Suprapubic skin (tissue), 4 donors: Measurements from ENCODE around the gene MUL1. TPM values are rescaled to one million over a fixed set of nuclear protein-coding genes. Genes with fewer than 3 reads are reported as not detected.

Source experiments
- DNase-seq, 2 donors: peaks; one replicate each; pipeline ENCODE4 v3.0.0-alpha.2; 2019; ENCODE audit warnings: low spot score in 2 of 2
- H3K27ac ChIP-seq: fragments of 200-600 bp; sonication (generic); one replicate; pipeline ENCODE4 v1.5.1; 2019
- H3K27me3 ChIP-seq: fragments of 200-600 bp; sonication (generic); one replicate; pipeline ENCODE4 v1.5.1; 2019
- H3K36me3 ChIP-seq: fragments of 200-600 bp; sonication (generic); one replicate; pipeline ENCODE4 v1.5.1; 2019
- H3K4me1 ChIP-seq: fragments of 200-600 bp; sonication (generic); one replicate; pipeline ENCODE4 v1.5.1; 2019
- H3K4me3 ChIP-seq: fragments of 200-600 bp; sonication (generic); one replicate; pipeline ENCODE4 v1.5.1; 2019; ENCODE audit warnings: mild to moderate bottlenecking
- H3K9me3 ChIP-seq: fragments of 200-600 bp; sonication (generic); one replicate; pipeline ENCODE4 v1.5.1; 2019
- CTCF ChIP-seq, 2 donors: fragments of 200-600 bp in 1 of 2; fragments of 450-650 bp in 1 of 2; sonication (generic) in 1 of 2; IDR thresholded peaks; one replicate each; pipeline ENCODE4 v1.5.1; 2016 to 2019; ENCODE audit warnings: antibody characterized with exemption in 2 of 2, mild to moderate bottlenecking in 1 of 2, moderate library complexity in 1 of 2
- EP300 ChIP-seq: sonication (generic); formaldehyde crosslinking; IDR thresholded peaks from one replicate; pipeline ENCODE4 v1.6.1; 2017; ENCODE audit warnings: antibody characterized with exemption
- POLR2A ChIP-seq, 2 donors: fragments of 450-650 bp; IDR thresholded peaks; one replicate each; pipeline ENCODE4 v1.6.1; 2017; ENCODE audit warnings: antibody characterized with exemption in 2 of 2, mild to moderate bottlenecking in 2 of 2, moderate library complexity in 2 of 2
- POLR2AphosphoS5 ChIP-seq, 3 donors: sonication (generic); formaldehyde crosslinking; IDR thresholded peaks; one replicate each; pipeline ENCODE4 v1.6.1; 2017; ENCODE audit warnings: antibody characterized with exemption in 3 of 3
- WGBS: methylation state at CpG from one replicate; pipeline ENCODE4 v1.1.5; 2018; 5-methylcytosine and 5-hydroxymethylcytosine counted together
- total RNA-seq, 4 donors: library from RNA; depleted of rRNA; stranded (reverse); fragments of >200 nt; gene quantifications; one replicate each; pipeline ENCODE4 v1.1.0, GENCODE V29; 2016

Gene MUL1
- total RNA-seq, 4 donors from 2014 or later: 27.2 to 36.5 (median 28.4) TPM

GRCh38 chr1:20480951-20481617 is 26.9 kb downstream of the MUL1 start:
- Histone ChIP-seq H3K4me3 (no peak overlapping the region), H3K27ac (no peak overlapping the region), H3K36me3 (no peaks in the 10 kb centered on the region), H3K9me3 (no peaks in the 10 kb centered on the region), H3K27me3 (peaks cover 52% of the 10 kb centered on the region), H3K4me1 (peaks cover 42% of the 10 kb centered on the region)
- no peak for DNase-seq
- WGBS: 36% methylated on average over 5 of the region's 7 CpGs
- TF ChIP-seq POLR2A (IDR thresholded peaks at IDR 0.05): no peak
- TF ChIP-seq POLR2AphosphoS5 (IDR thresholded peaks at IDR 0.05): no peak
- no peak for TF ChIP-seq EP300
- TF ChIP-seq CTCF (IDR thresholded peaks at IDR 0.05): no peak

DNA sequence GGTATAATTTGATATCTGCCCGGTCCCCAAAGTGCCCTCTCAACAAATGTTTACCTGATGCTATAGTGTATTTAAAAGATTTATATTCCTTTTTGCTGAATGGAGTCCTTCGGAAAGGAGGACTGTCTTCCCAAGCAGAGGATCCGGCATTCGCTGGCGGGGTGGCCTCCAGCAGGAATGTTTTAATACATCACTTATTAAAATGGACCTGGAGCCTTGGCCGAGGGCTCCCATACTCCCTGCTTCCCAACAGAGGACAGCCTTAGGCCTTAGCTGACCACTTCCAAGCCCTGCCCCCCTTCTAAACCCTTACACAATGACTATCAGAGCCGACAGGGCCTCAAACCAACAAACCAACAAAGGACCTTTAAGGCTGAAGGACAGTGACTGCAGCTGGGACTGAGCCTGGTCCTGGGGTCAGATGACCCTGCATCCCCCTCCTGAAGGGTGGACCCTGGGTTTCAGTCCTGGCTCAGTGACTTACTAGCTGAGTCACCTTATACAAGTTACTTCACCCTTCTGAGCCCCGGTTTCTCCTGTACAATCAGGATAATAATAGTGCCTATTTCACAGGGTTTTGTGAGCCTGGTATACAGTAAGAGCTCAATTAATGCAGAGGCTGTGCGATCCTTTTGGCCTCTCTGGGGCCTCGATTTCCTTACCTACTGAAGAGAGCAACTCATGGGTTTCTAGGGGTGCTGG is 27.6 kb downstream of the MUL1 start:
- DNase-seq: no peak
- peaks cover 53% of the 10 kb centered on the region for H3K27me3 ChIP-seq
- H3K36me3 ChIP-seq: no peaks in the 10 kb centered on the region
- peaks cover 37% of the 10 kb centered on the region for H3K4me1 ChIP-seq
- 87% methylated on average over 10 of the region's 10 CpGs for WGBS
- no peaks in the 10 kb centered on the region for H3K9me3 ChIP-seq
- no peak overlapping the region for H3K4me3 ChIP-seq
- TF ChIP-seq EP300: no peak
- no peak for TF ChIP-seq POLR2A (IDR thresholded peaks at IDR 0.05)
- no peak for TF ChIP-seq CTCF (IDR thresholded peaks at IDR 0.05)
- no peak for TF ChIP-seq POLR2AphosphoS5 (IDR thresholded peaks at IDR 0.05)
- no peak overlapping the region for H3K27ac ChIP-seq

DNA sequence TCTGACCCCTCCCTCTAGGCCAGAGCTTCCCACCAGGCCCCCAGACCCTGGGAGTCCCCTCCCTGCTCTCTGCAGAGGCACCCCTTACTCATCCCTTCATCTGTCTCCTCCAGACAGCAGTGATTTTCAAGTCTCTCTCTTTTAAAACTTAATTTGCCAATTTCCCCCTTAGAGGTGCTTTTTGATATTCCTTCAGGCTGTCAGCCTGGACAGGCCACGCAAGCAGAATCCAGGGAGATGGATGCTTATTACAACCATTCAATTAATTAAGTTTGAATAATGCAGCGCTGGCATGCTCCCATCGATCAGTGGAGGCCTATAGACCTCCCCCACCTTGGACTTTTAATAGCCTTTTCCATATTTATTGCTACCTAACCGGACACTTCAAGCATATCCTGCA is 28.1 kb downstream of the MUL1 start:
- H3K4me3 ChIP-seq: no peak overlapping the region
- peaks cover 32% of the 10 kb centered on the region for H3K4me1 ChIP-seq
- H3K9me3 ChIP-seq: no peaks in the 10 kb centered on the region
- no peak overlapping the region for H3K27ac ChIP-seq
- TF ChIP-seq POLR2AphosphoS5 (IDR thresholded peaks at IDR 0.05): no peak
- TF ChIP-seq EP300: no peak
- no peak for TF ChIP-seq CTCF (IDR thresholded peaks at IDR 0.05)
- no peak for TF ChIP-seq POLR2A (IDR thresholded peaks at IDR 0.05)
- no peak for DNase-seq
- 92% methylated on average over 4 of the region's 4 CpGs for WGBS
- no peaks in the 10 kb centered on the region for H3K36me3 ChIP-seq
- H3K27me3 ChIP-seq: peaks cover 55% of the 10 kb centered on the region

- H3K27me3 ChIP-seq: peaks cover 56% of the 10 kb centered on the region
- H3K36me3 ChIP-seq: no peaks in the 10 kb centered on the region
- no peak for DNase-seq
- H3K4me1 ChIP-seq: peaks cover 17% of the 10 kb centered on the region
- no peak for TF ChIP-seq POLR2A (IDR thresholded peaks at IDR 0.05)
- TF ChIP-seq EP300: no peak
- TF ChIP-seq POLR2AphosphoS5 (IDR thresholded peaks at IDR 0.05): no peak
- TF ChIP-seq CTCF (IDR thresholded peaks at IDR 0.05): no peak
- no peak overlapping the region for H3K27ac ChIP-seq
- H3K4me3 ChIP-seq: no peak overlapping the region
- 72% methylated on average over 5 of the region's 5 CpGs for WGBS
- no peaks in the 10 kb centered on the region for H3K9me3 ChIP-seq
Measured at GRCh38 chr1:20478057-20478635, 29.8 kb downstream of the MUL1 start.
